GM13976 (cell line): ENCODE data around the gene GADD45B.
"Not testable (repeated sequence)": the region's sequence is repeated elsewhere in the genome, so short reads cannot be mapped to it uniquely, and the experiment has no call there.

Experiments
- DNase-seq: peaks from one replicate; pipeline ENCODE4 v3.0.0; 2012; ENCODE audit warnings: low spot score
- CTCF ChIP-seq: IDR thresholded peaks from 2 replicates; pipeline ENCODE4 v1.5.1; 2012; ENCODE audit warnings: borderline replicate concordance, mild to moderate bottlenecking; ENCODE audit not compliant: insufficient read depth; ENCODE audit errors: extremely low read depth, missing control alignments, control extremely low read depth
- in situ Hi-C: fragments of 300-500 bp; cut with MboI; formaldehyde crosslinking; loops from one replicate; pipeline ENCODE4 v1.12.0; 2022; ENCODE audit warnings: low sequenced_read_pairs, mixed read lengths, inconsistent platforms; ENCODE audit not compliant: unreplicated experiment

The GADD45B gene

GRCh38 chr19:2512523-2513431 lies 36.9 kb downstream of the GADD45B start:
- in situ Hi-C loops, result no loop called here
- no peak for DNase-seq
- TF ChIP-seq CTCF, result no peak

- in situ Hi-C loops, result no loop called here
- no peak for TF ChIP-seq CTCF
- DNase-seq, result no peak
Observed at GRCh38 chr19:2514981-2515518, 39.1 kb downstream of the GADD45B start.

- DNase-seq, result no peak
- no peak for TF ChIP-seq CTCF
- in situ Hi-C loops, result no loop called here
Observed at GRCh38 chr19:2516727-2517126, 40.8 kb downstream of the GADD45B start.

GRCh38 chr19:2517881-2518601 lies 42.1 kb downstream of the GADD45B start:
- in situ Hi-C loops, result no loop called here
- DNase-seq, result no peak
- no peak for TF ChIP-seq CTCF

- in situ Hi-C loops, DNase-seq: not testable (repeated sequence)
Observed at GRCh38 chr19:2518856-2519255, 42.9 kb downstream of the GADD45B start.

- DNase-seq, result no peak
- TF ChIP-seq CTCF, result no peak
- in situ Hi-C loops, result no loop called here
Observed at GRCh38 chr19:2519482-2519881, 43.6 kb downstream of the GADD45B start.

- DNase-seq, result no peak
- TF ChIP-seq CTCF, result no peak
- in situ Hi-C loops, result no loop called here
Observed at GRCh38 chr19:2523630-2524311, 47.8 kb downstream of the GADD45B start.
